Measurements from ENCODE around the gene TBX15. TPM values are rescaled to one million over a fixed set of nuclear protein-coding genes. Genes with fewer than 3 reads are reported as not detected.

The TBX15 gene
- total RNA-seq: under 0.01 TPM in 1 of 2 replicates, not detected in the other

GRCh38 chr1:118988186-118989005 is at the start of gene TBX15:
Gene TBX15, minus strand, starts transcription at chr1:118988343. Its CDS starts 548 bp downstream, at chr1:118987795.

Other genes starting within 250 kb of the TBX15 start
- 12.0 and 16.8 TPM in 2 replicates for gene WARS2, start 152.3 kb upstream of the TBX15 start, total RNA-seq